A549 (cell line): ENCODE data around the gene F2. TPM values are rescaled to one million over a fixed set of nuclear protein-coding genes. Genes with fewer than 3 reads are reported as not detected.

Experiments
- ATAC-seq, 2 experiments: fragments of 200-7000 bp in 1 of 2; fragments of >200 bp in 1 of 2; cut with Nextera tagmentation in 1 of 2; cut with Tn5 transposase in 1 of 2; 3 replicates each; pipeline versions ENCODE4 v1.8.0 to v1.9.1; 2018 to 2020; ENCODE audit warnings: mild to moderate bottlenecking in 1 of 2, moderate library complexity in 1 of 2
- CTCF ChIA-PET: fragments of 300-600 bp; sonication (Branson Sonifier 250); formaldehyde crosslinking; extraction: SDS; loops from one replicate; lab custom pipeline; 2021; ENCODE audit warnings: antibody characterized with exemption, inconsistent platforms; lab: Yijun Ruan, JAX
- POLR2A ChIA-PET: fragments of 350-600 bp; formaldehyde crosslinking; extraction: SDS; loops from one replicate; lab custom pipeline; 2021; ENCODE audit warnings: antibody characterized with exemption, inconsistent platforms; lab: Yijun Ruan, JAX
- DNase-seq, 2 experiments: peaks; one replicate each; pipeline versions ENCODE4 v3.0.0 to v3.0.0-alpha.2; 2011 to 2016; ENCODE audit warnings: low read depth in 1 of 2, low spot score in 1 of 2
- FAIRE-seq: peaks from 2 replicates; lab custom pipeline; 2011; peaks lifted over from hg19 to GRCh38; lab: Jason Lieb, UNC
- H3K27ac ChIP-seq, 2 experiments: fragments of >200 bp; sonication (Bioruptor Twin); formaldehyde crosslinking; 3 replicates each; pipeline ENCODE4 v1.5.1; 2016 to 2017
- H3K4me1 ChIP-seq: fragments of >200 bp; sonication (Bioruptor Twin); formaldehyde crosslinking; 3 replicates; pipeline ENCODE4 v1.6.1; 2016
- H3K4me2 ChIP-seq: fragments of >200 bp; sonication (Bioruptor Twin); formaldehyde crosslinking; 3 replicates; pipeline ENCODE4 v1.6.1; 2016
- H3K4me3 ChIP-seq: fragments of >200 bp; sonication (Bioruptor Twin); formaldehyde crosslinking; 3 replicates; pipeline ENCODE4 v1.5.1; 2016
- H3K9me3 ChIP-seq: fragments of >200 bp; sonication (Bioruptor Twin); formaldehyde crosslinking; 3 replicates; pipeline ENCODE4 v1.6.1; 2016
- BCL3 ChIP-seq: fragments of >200 bp; sonication (Bioruptor Twin); formaldehyde crosslinking; IDR thresholded peaks from 3 replicates; pipeline ENCODE4 v1.6.1; 2016
- CTCF ChIP-seq: fragments of >200 bp; sonication (Bioruptor Twin); formaldehyde crosslinking; IDR thresholded peaks from 3 replicates; pipeline ENCODE4 v1.5.1; 2016
- E2F6 ChIP-seq: IDR thresholded peaks from 2 replicates; pipeline ENCODE4 v1.6.1; 2012; ENCODE audit warnings: low read depth, borderline replicate concordance
- EHF ChIP-seq: fragments of 250-450 bp; sonication (Bioruptor Pico); IDR thresholded peaks from 2 replicates; pipeline ENCODE4 v1.5.0; 2020; ENCODE audit warnings: mild to moderate bottlenecking
- EP300 ChIP-seq, 2 experiments: fragments of >200 bp; sonication (Bioruptor Twin); formaldehyde crosslinking; IDR thresholded peaks; 2 replicates in 1 of 2; 3 replicates in 1 of 2; pipeline ENCODE4 v1.6.1; 2016 to 2017
- FOSB ChIP-seq: fragments of 250-450 bp; sonication (Bioruptor Pico); IDR thresholded peaks from 2 replicates; pipeline ENCODE4 v1.5.0; 2020; ENCODE audit warnings: mild to moderate bottlenecking, moderate library complexity
- FOSL2 ChIP-seq, 2 experiments: fragments of 450-650 bp in 1 of 2; fragments of >200 bp in 1 of 2; sonication (Bioruptor Twin) in 1 of 2; formaldehyde crosslinking; IDR thresholded peaks; 2 replicates each; pipeline versions ENCODE4 v1.5.0 to v1.6.1; 2016 to 2020; ENCODE audit warnings: mild to moderate bottlenecking in 1 of 2, moderate library complexity in 1 of 2
- FOXS1 ChIP-seq: fragments of 250-450 bp; sonication (Bioruptor Pico); IDR thresholded peaks from 2 replicates; pipeline ENCODE4 v1.5.0; 2020; ENCODE audit warnings: mild to moderate bottlenecking, moderate library complexity
- GATA3 ChIP-seq: IDR thresholded peaks from 2 replicates; pipeline ENCODE4 v1.6.1; 2012; ENCODE audit warnings: borderline replicate concordance
- HDAC2 ChIP-seq: fragments of 200-600 bp; sonication (generic); IDR thresholded peaks from 2 replicates; pipeline ENCODE4 v1.6.1; 2016
- HOXA7 ChIP-seq: fragments of 250-450 bp; sonication (Bioruptor Pico); IDR thresholded peaks from 2 replicates; pipeline ENCODE4 v1.5.0; 2020; ENCODE audit warnings: mild to moderate bottlenecking, moderate library complexity
- HOXB13 ChIP-seq: fragments of 250-450 bp; sonication (Bioruptor Pico); IDR thresholded peaks from 2 replicates; pipeline ENCODE4 v1.5.0; 2020; ENCODE audit warnings: low read depth, mild to moderate bottlenecking, moderate library complexity
- HOXB5 ChIP-seq: fragments of 250-450 bp; sonication (Bioruptor Pico); IDR thresholded peaks from 2 replicates; pipeline ENCODE4 v1.5.0; 2020; ENCODE audit warnings: mild to moderate bottlenecking, moderate library complexity
- JUN ChIP-seq, 2 experiments: fragments of >200 bp; sonication (Bioruptor Twin); formaldehyde crosslinking; IDR thresholded peaks; 2 replicates in 1 of 2; 3 replicates in 1 of 2; pipeline ENCODE4 v1.6.1; 2016 to 2017
- KDM1A ChIP-seq: fragments of 200-600 bp; sonication (generic); IDR thresholded peaks from 2 replicates; pipeline ENCODE4 v1.6.1; 2016; ENCODE audit warnings: low read depth, mild to moderate bottlenecking
- MAFK ChIP-seq: fragments of 450-650 bp; IDR thresholded peaks from 2 replicates; pipeline ENCODE4 v1.6.1; 2014; ENCODE audit not compliant: partially characterized antibody
- NFE2L2 ChIP-seq: fragments of 150-350 bp; conservative IDR thresholded peaks from 2 replicates; pipeline ENCODE4 v1.6.1; 2014; ENCODE audit warnings: low read length
- PHF8 ChIP-seq: fragments of 200-600 bp; sonication (generic); IDR thresholded peaks from 2 replicates; pipeline ENCODE4 v1.6.1; 2016; ENCODE audit warnings: low read depth, mild to moderate bottlenecking, antibody characterized with exemption, moderate library complexity, borderline replicate concordance
- POLR2AphosphoS2 ChIP-seq: conservative IDR thresholded peaks from 2 replicates; pipeline ENCODE4 v1.6.1; 2012; ENCODE audit warnings: low read length, improper control_type of control experiment, inconsistent platforms
- RAD21 ChIP-seq, 2 experiments: fragments of >200 bp in 1 of 2; sonication (Bioruptor Twin) in 1 of 2; formaldehyde crosslinking in 1 of 2; IDR thresholded peaks in 1 of 2; conservative IDR thresholded peaks in 1 of 2; 2 replicates in 1 of 2; 3 replicates in 1 of 2; pipeline ENCODE4 v1.6.1; 2012 to 2018; ENCODE audit warnings: inconsistent platforms in 1 of 2
- RARB ChIP-seq: fragments of 250-450 bp; sonication (Bioruptor Pico); IDR thresholded peaks from 2 replicates; pipeline ENCODE4 v1.8.0; 2021; ENCODE audit warnings: mild to moderate bottlenecking, moderate library complexity
- SREBF2 ChIP-seq: fragments of 450-650 bp; IDR thresholded peaks from 2 replicates; pipeline ENCODE4 v1.6.1; 2014; ENCODE audit warnings: mild to moderate bottlenecking, moderate library complexity
- TFCP2L1 ChIP-seq: fragments of 250-450 bp; sonication (Bioruptor Pico); IDR thresholded peaks from 2 replicates; pipeline ENCODE4 v1.5.0; 2021; ENCODE audit warnings: mild to moderate bottlenecking
- TP53 ChIP-seq: fragments of 250-450 bp; sonication (Bioruptor Pico); IDR thresholded peaks from 2 replicates; pipeline ENCODE4 v1.5.0; 2021; ENCODE audit warnings: mild to moderate bottlenecking, moderate library complexity
- ZC3H11A ChIP-seq: fragments of 450-650 bp; IDR thresholded peaks from 2 replicates; pipeline ENCODE4 v1.6.1; 2014; ENCODE audit warnings: antibody characterized with exemption, mild to moderate bottlenecking
- ZNF302 ChIP-seq: fragments of 250-450 bp; sonication (Bioruptor Pico); IDR thresholded peaks from 2 replicates; pipeline ENCODE4 v1.9.0; 2021; ENCODE audit warnings: inconsistent platforms, mild to moderate bottlenecking, moderate library complexity
- ZSCAN20 ChIP-seq: fragments of 250-450 bp; sonication (Bioruptor Pico); IDR thresholded peaks from 2 replicates; pipeline ENCODE4 v1.8.0; 2022; ENCODE audit warnings: mild to moderate bottlenecking, moderate library complexity
- WGBS: methylation state at CpG from one replicate; pipeline ENCODE4 v1.1.6; 2017; ENCODE audit errors: missing lambda C conversion rate; 5-methylcytosine and 5-hydroxymethylcytosine counted together
- polyA plus RNA-seq, 4 experiments: library from polyadenylated mRNA; depleted of rRNA in 3 of 4; stranded (reverse); fragments of >200 nt; fragmentation: RNase III in 1 of 4; extraction: RNeasy Plus Mini Kit Qiagen cat#74134 plus additional on column Dnase treatment in 1 of 4; gene quantifications; 2 replicates in 3 of 4; 3 replicates in 1 of 4; pipeline ENCODE4 v1.2.3, GENCODE V29; 2011 to 2017
- TF ChIP-seq, protein P1 (sequence below): IDR thresholded peaks from 2 replicates; pipeline ENCODE4 v1.6.1; 2012
- TF ChIP-seq, protein P2 (sequence below): fragments of 450-650 bp; IDR thresholded peaks from 2 replicates; pipeline ENCODE4 v1.6.1; 2014; ENCODE audit warnings: antibody characterized with exemption
- TF ChIP-seq, protein P3 (sequence below): fragments of 250-450 bp; sonication (Bioruptor Pico); IDR thresholded peaks from 2 replicates; pipeline ENCODE4 v1.5.0; 2021; ENCODE audit warnings: mild to moderate bottlenecking, moderate library complexity, borderline replicate concordance

Gene F2
- polyA plus RNA-seq, 2 of the 4 experiments (the other 2 are of a cell fraction): 2.5 to 3.8 TPM

DNA sequence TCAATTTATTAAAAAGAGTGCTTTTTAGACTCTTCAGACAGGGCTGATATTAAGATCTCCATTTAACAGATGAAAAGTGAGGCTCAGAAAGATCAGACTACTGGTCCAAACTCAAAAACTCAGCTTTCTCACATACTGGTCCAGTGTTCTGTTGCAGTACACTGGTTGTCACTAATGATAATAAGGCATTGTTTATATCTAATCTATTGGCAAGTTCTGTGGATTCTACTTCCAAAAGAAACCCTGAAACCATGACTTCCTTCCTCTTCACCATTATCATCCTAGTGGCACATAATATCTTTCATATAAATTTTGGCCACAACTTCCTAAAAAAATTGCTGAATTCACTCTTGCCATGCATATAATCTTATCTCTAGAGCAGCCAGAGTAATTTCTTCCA, 36.9 kb downstream of the F2 start:
- Histone ChIP-seq H3K4me1 (no peaks in the 10 kb centered on the region; the same call in 2 of the 3 replicates), H3K9me3 (no peaks in the 10 kb centered on the region), H3K27ac (no peak overlapping the region), H3K4me2 (no peak overlapping the region), H3K4me3 (no peak overlapping the region)
- no peak for FAIRE-seq
- POLR2A ChIA-PET: no interaction called here
- no peak for ATAC-seq
- DNase-seq: no peak
- TF ChIP-seq HOXB5 (CRISPR knock-in tag) (no peak), EP300 (IDR thresholded peaks at IDR 0.05) (no peak), TFCP2L1 (CRISPR knock-in tag) (no peak), BCL3 (no peak), MAFK (no peak), FOSB (CRISPR knock-in tag) (no peak), TP53 (CRISPR knock-in tag) (no peak), JUN (IDR thresholded peaks at IDR 0.05) (no peak), ZNF302 (CRISPR knock-in tag) (no peak), EHF (CRISPR knock-in tag) (no peak), HDAC2 (no peak), CTCF (no peak), RARB (CRISPR knock-in tag) (no peak), HOXA7 (CRISPR knock-in tag) (no peak), GATA3 (no peak), KDM1A (no peak), E2F6 (no peak)
- TF ChIP-seq, protein P1, sequence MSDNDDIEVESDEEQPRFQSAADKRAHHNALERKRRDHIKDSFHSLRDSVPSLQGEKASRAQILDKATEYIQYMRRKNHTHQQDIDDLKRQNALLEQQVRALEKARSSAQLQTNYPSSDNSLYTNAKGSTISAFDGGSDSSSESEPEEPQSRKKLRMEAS: no peak
- TF ChIP-seq, protein P2, sequence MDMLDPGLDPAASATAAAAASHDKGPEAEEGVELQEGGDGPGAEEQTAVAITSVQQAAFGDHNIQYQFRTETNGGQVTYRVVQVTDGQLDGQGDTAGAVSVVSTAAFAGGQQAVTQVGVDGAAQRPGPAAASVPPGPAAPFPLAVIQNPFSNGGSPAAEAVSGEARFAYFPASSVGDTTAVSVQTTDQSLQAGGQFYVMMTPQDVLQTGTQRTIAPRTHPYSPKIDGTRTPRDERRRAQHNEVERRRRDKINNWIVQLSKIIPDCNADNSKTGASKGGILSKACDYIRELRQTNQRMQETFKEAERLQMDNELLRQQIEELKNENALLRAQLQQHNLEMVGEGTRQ: no peak
- CTCF ChIA-PET: no interaction called here

- Histone ChIP-seq H3K9me3 (no peaks in the 10 kb centered on the region), H3K4me1 (no peaks in the 10 kb centered on the region; the same call in 2 of the 3 replicates), H3K4me3 (no peak overlapping the region), H3K27ac (no peak overlapping the region), H3K4me2 (no peak overlapping the region)
- CTCF ChIA-PET: interaction anchor here (3.2 kb wide), 1 partner anchor 16 kb away, joined by 7 read pairs; no protein-coding TSS in a partner anchor
- 94% methylated on average over 6 of the region's 6 CpGs for WGBS
- DNase-seq (no peak), FAIRE-seq (no peak), ATAC-seq (no peak)
- POLR2A ChIA-PET: interaction anchor here (0.6 kb wide), 1 partner anchor 322 kb away, joined by 3 read pairs; no protein-coding TSS in a partner anchor
- TF ChIP-seq PHF8: no peak
- no peak for TF ChIP-seq E2F6
- TF ChIP-seq HOXB13: no peak
- TF ChIP-seq TP53 (CRISPR knock-in tag): no peak
- TF ChIP-seq FOSL2 (IDR thresholded peaks at IDR 0.05): no peak
- TF ChIP-seq FOSL2 (CRISPR knock-in tag; IDR thresholded peaks at IDR 0.05): no peak
- no peak for TF ChIP-seq SREBF2
- TF ChIP-seq MAFK: no peak
- TF ChIP-seq, protein P2: no peak
- TF ChIP-seq NFE2L2: no peak
- TF ChIP-seq, protein P3, sequence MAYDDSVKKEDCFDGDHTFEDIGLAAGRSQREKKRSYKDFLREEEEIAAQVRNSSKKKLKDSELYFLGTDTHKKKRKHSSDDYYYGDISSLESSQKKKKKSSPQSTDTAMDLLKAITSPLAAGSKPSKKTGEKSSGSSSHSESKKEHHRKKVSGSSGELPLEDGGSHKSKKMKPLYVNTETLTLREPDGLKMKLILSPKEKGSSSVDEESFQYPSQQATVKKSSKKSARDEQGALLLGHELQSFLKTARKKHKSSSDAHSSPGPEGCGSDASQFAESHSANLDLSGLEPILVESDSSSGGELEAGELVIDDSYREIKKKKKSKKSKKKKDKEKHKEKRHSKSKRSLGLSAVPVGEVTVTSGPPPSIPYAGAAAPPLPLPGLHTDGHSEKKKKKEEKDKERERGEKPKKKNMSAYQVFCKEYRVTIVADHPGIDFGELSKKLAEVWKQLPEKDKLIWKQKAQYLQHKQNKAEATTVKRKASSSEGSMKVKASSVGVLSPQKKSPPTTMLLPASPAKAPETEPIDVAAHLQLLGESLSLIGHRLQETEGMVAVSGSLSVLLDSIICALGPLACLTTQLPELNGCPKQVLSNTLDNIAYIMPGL: no peak
- no peak for TF ChIP-seq ZSCAN20 (CRISPR knock-in tag)
- no peak for TF ChIP-seq POLR2AphosphoS2
- TF ChIP-seq EP300 (IDR thresholded peaks at IDR 0.05): no peak
- no peak for TF ChIP-seq FOXS1 (CRISPR knock-in tag)
- TF ChIP-seq TFCP2L1 (CRISPR knock-in tag): no peak
- TF ChIP-seq RAD21 (conservative IDR thresholded peaks at IDR 0.05 in 1 of 2, IDR thresholded peaks at IDR 0.05 in 1 of 2): no peak
- TF ChIP-seq ZC3H11A: no peak
Measured at GRCh38 chr11:46759196-46759595, 40.2 kb downstream of the F2 start.
